Left hindlimb (tissue), 1 donor: ENCODE measurements around the gene NPL.

Experiments
- DNase-seq: peaks from one replicate; pipeline ENCODE4 v3.0.0-alpha.2; 2018

Gene NPL

DNA sequence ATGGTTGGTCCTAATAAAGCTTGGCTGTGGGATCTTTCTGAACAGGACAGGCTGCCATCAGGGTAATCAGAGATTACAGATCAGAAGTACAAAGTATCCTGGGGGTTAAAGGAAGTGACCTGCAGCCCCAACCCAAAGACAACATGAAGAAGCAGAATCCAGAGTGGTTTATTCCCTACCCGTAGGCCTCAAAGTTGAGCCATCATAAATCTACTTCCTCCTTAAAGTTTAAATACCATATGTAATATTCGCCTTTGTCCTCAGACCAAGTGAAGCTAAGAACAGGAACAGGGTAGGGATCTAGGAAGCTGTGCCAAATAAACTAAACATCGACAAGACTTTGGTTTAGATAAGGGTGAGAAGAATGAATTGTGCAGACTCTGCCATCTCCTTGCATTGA is 33.6 kb downstream of the NPL start:
- no peak for DNase-seq

DNA sequence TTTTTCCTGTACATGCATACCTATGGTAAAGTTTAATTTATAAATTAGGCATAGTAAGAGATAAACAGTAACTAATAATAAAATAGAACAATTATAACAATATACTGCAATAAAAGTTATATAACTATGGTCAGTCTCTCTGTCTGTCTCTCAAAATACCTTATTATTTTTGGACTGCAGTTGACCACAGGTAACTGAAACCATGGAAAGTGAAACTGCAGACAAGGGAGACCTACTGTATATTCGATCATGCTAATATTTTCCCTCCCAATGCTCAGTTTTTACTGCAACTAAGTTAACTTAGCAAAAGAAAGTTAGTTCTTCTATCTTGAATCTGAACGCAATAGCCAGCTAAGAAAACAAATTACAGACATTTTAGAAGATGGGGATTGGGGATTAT is 37.3 kb downstream of the NPL start:
- DNase-seq = no peak

DNA sequence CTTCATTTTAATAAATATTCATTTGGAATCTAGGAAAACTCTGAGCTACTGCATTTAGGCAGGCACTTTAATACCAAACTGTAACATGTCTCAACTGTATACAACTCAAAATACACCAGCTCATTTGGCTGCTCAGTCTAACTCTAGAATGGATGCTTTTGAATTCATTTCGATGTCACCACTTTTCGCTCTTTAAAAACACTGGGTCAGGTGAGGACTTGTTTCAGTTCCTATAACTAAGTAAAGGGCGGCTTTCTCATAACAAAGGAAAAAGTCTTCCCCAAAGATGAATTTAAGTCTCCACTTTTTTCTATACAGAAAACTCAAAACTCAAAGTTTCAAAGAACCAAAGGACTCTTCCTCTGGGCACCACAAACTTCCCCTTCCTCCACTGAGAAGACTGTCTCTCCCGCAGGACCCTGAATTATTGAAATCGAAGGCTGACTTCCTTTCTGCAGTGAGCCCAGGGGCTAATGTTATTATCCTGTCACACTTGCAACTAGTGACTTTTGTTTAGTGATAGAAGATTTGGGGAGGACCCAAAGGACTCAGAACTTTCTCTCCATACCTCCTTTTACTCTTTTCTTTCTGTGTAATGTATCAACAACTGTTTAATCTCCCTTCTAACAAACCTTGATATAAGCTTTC is 39.8 kb downstream of the NPL start:
- no peak for DNase-seq

DNA sequence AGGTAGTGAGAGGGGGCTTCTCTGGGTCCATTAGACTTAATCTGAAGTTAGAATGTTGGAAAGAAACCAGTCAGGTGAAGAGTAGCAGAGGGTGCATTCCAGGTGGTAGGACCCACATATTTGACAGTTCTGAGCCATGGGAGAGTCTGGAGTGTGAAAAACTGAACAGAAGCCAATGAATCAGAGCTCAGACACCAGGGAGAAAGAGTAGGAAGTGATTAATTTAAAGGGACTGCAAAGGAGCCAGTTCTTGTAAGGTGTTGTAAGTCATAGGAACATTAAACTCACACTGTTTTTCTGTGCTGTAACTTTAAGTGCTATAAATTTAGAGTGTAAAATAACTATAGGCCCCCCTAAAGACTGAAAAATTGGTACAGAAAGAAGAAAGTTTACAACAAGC is 43.7 kb downstream of the NPL start:
- DNase-seq = no peak

DNA sequence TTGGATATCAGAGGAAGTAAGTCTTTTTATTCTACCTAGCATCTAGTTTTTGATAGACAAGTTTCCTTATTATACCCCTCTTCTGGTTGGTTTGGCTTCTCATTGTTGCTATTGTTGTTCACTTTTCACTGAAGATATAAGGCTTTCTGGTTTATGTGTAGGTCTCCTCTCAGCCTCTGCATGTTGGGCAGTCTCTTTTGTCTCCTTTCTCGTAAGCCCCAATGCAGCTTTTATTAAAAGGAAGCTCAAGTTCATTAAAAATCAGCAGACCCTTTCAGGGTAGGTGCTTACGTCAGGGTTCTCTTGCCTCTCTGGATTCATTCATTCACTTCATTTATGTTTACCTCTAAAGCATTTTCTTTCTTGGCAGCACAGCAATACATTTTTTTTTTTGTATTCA is 44.8 kb downstream of the NPL start:
- DNase-seq = no peak

DNA sequence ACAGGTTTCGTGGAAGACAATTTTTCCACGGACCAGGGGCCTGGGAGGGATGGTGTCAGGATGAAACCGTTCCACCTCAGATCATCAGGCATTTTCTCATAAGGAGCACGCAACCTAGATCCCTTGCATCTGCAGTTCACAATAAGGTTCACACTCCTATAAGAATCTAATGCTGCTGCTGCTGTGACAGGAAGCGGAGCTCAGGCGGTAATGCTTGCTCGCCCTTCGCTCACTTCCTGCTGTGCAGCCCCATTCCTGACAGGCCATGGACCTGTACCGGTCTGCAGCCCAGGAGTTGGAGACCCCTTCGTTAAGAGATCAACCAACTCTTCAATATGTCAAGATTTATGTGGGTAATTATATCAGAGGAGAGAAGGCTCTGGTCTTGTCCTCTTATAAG is 46.2 kb downstream of the NPL start:
- no peak for DNase-seq

DNA sequence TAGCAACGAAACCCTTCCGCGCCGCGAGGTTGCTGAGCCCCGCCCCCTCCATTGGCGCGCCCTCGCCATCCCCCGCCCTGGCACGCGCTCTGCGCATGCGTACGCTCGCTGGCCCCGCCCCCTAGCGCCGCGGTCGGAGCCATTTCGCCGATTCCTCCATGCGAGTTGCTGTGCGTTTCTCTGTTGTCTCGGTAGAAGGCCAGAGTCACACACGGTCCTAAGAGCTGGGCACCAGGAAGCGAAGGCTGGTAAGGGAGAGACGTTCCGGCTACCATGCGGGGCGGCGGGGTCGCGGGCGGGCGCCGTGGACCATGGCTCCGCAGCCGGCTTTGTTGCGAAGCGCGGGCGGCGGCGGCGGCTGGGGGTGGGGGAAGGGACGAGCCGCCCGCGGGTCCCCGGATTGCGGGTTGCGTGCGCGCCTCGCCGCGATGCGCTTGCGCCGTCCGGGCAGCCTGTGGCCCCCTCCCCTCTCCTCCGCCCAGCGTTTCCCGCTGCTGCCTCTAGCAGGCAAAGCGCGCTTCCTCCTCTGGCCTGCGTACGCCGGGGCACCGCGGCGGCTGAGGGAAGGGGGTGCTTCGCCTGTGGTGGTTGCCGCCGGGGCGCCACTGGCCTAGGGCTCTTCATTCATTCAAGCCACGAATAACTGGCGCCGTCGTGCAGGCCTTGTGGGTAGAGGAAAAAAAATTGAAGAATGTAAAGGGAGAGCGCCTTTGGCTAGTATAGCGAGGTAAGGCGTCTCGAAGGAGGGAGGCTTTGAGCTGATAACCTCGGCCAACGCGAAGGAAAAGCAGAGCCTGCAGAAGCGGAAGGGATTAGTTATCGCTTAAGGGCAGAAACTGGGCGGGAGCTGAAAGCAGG is 49.9 kb downstream of the NPL start, which contains the start of gene DHX9:
Gene DHX9, plus strand, starts transcription at position 139 of the 858 bp plus-strand sequence. CDS start 3,220 bp downstream, outside the sequence.
- DNase-seq = peak; percentile 96

DNA sequence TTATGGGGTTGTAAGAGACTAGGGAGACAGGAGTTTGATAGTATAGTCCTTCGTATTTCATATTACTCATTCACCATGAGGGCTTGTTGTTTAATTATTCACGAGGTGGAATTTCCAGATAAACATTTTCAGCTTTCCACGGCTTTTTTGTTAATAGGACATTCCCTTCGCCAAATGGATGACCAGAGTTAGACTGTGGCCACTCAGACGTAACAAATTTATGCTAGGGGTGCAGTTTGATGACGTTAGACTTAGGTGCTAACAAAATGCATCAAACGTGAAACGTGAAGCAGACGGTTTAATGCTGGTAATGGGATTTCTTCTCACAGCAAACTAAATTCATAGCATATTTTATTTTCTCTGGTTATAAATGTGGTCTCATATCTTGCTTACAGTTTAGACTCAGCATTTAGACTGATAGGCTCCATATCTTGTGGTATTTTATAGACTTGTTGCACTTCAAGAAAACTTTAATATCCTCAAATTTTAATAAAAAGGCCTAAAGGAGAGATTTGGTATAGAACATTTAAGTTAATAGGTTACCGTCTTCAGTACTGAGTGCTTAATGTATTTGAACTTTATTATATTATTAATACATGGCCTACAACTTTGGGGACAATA is 51.9 kb downstream of the NPL start:
- no peak for DNase-seq

DNA sequence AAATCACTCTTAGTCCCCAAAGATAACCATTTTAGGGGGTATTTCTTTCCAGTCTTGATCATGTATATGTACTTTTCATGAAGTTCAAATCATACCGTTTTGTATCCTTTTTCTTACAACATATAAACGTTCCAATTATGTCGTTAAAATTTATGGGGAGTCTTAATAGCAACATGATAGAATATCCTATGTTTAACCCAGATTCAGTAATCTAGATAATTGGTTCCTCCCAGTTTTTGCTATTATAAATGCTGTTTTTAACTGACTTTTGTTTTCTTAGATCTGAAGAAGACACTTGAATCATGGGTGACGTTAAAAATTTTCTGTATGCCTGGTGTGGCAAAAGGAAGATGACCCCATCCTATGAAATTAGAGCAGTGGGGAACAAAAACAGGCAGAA is 52.7 kb downstream of the NPL start:
- no peak for DNase-seq

DNA sequence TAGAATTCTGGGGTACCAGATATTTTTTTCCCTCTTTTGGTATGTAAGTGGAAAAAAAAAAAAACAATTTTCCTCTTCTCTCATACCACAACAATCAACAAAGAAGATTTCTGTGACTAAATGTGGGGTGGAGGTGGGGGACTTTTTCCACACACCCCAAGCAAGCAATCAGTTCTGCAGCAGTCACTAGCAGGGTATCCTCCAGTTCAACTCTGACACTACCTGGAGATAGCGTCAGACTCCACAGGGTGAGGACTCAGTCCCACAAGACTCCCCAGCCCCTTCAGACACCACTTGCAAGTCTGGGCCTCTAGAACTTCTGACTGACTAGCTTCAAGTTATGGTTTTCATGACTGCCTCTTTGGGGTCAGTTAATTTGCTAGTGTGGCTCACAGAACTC is 55.8 kb downstream of the NPL start:
- DNase-seq = no peak

DNA sequence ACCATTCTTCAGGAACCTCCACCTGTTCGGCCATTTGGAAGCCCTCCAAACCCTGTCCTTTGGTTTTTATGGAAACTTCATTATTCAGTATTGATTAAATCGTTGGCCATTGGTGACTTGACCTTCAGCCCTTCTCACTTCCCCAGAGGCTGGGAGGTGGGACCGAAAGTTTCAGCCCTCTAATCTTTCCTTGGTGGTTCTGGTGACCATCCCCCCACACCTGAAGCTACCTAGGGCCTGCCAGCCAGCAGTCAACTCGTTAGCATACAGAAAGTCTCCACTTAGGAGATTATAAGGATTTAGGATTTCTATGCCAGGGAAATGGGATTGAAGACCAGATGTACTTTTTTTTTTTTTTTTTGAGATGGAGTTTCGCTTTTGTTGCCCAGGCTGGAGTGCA is 56.3 kb downstream of the NPL start:
- no peak for DNase-seq

DNA sequence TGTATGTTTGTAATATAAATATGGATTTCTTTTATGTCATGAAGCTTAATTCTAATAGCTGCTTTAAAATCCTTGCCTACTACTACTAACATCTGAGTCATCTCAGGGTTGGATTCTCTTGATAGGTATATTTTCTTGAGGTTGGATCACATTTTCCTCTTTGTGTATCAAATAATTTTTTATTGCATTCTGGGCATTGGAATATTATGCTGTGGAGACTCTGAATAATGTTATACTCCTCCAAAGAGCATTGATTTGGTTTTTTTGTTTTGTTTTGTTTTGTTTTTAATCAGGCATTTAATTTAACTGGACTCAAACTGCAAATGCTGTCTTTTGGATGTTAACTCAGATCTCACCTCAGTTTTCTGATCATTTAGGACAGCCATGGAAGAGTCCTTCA is 57.5 kb downstream of the NPL start:
- DNase-seq = no peak

DNA sequence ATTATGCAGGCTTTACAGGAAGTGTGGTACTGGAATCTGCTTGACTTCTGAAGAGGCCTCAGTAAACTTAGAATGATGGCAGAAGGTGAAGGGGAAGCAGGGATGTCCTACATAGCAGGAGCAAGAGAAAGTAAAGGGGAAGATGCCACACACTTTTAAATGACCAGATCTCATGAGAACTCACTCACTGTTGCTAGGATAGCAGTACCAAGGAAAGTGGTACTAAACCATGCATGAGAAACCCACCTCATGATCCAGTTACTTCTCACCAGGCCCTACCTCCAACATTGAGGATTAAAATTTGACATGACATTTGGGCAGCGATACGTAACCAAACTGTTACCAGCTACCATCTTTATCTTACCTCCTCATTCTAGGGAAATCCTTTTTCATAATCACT is 59.2 kb downstream of the NPL start:
- no peak for DNase-seq

DNA sequence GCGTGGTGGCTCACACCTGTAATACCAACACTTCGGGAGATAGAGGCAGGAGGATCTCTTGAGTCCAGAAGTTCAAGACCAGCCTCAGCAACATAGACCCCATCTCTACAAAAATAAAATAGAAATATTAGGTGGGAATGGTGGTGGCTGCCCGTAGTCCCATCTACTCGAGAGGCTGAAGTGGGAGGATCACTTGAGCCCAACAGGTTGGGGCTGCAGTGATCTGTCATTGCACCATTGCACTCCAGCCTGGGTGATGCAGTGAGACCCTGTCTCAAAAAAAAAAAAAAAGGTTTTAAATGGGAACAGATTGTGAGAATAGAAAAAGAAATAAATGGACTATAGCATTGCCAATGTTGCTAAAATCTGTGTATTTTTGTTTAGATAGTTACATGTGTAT is 60.7 kb downstream of the NPL start:
- no peak for DNase-seq

DNA sequence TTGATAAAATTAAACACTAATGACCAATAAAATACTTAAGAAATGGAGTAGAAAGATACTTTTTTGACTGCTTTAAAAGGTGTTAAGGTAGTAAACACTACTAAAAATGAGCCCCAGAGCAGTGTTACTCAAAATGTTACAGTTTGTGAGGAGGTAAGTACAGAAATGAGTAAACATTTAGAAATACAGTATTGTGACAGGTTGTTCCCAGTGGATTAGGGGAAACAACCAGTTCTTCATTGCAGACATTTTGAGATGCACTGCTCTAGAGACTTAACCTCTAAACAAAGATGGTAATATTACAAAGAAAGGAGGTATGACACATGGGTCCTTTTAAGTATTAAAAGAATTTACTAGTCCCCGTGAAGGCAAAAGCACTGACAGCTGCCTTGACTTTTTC is 62.3 kb downstream of the NPL start:
- no peak for DNase-seq

DNA sequence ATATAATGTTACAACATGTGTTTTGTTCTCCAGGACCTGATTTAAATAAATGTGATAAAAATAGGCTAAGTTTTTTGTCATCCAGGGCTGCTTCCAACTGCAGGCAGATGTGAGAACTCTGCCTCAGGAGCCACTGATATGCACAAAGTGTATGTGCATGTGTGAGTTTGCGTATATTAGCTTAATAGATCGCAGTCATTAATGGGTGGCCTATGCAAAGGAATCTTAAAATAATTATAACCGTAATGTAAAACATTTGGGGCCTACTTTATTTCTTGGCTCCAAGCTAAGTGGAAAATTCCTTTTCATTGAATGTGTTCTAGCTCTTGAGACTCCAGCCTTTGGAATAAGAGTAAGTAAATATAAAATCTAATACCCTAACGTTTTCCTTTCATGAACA is 66.3 kb downstream of the NPL start:
- no peak for DNase-seq

DNA sequence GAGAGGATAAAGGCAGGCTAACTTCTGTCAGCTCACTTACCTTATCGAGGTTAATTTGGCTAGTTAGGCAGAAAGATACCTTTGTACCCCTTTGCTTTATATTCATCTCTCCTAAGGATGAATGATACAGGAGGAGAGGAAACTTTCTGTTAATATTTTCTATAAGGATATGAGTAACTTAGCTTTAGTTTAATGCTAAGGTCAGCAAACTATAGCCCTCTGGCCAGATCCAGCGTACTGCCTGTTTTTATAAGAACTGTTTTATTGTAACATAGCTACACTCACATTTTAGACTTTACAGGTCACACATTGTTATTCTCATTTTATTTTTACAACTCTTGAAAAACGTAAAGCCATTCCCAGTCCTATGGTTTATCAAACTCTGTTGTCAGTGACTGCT is 67.6 kb downstream of the NPL start:
- no peak for DNase-seq

DNA sequence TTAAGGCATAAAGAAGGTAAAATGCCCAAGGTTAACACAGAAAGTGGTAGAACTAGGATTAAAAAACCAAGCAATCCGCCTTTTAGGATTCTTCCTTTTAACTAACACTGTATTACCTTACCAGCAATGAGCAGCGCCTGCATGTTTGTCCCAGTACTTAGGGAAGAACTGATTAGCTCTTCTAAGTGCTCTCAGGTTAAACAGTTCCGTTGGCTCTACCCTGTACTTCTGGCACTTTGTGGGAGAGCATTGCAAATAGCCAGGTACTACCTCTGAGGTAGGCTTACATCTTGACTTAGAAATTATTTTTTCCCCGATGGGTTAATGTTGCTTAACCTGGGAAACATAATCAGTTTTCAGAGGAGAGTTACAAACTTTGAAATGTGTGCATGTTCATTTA is 71.1 kb downstream of the NPL start:
- DNase-seq = no peak

DNA sequence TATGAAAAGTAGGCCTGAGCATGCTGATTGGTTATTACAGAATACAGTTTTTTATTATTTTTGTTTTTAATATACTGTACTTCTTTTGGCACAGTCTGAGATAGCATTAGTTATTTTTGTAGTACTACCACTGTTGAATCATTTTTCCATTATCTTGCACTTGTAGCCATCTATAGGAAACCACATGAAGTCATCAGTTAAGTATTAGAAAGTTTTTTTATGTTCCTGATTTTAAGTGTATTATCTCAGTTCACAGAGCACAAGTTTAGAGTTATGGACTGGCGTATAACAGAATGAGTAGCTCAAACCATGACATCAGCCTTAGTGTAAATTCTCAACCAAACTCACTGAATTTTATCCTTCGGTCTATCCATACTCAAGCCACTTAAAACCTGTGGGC is 72.4 kb downstream of the NPL start:
- DNase-seq = no peak

DNA sequence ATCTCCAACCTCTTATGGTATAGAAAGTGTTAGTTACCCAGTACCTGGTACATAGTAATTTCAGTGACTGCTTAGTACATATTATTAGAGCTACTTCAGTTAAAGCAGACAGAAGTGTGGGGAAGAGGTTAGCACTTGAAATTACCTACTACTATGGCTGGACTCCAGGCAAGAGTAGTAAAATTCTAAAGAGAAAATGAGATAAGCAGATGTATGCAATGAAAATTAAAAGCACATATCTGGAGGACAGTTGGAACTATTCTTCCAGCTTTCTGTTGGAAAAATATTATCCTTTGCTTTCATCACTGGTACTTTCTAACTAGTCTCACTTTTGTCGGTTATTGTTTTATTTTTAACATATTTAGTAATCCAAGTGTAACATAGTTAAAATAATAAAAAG is 73.3 kb downstream of the NPL start:
- DNase-seq = no peak

DNA sequence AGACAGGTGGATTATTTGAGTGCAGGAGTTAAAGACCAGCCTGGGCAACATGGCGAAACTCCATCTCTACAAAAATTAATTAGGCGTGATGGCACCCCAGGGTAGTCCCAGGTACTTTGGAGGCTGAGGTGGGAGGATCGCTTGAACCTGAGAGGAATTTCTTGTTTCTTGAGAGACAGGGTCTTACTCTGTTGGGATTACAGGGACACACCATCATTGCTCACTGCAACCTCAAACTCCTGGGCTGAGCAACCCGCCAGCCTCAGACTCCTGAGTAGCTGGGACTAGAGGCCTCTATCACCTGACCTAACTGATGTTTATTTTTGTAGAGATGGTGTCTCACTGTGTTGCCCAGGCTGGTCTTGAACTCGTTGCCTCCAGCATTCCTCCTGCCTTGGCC is 74.4 kb downstream of the NPL start:
- DNase-seq = no peak

DNA sequence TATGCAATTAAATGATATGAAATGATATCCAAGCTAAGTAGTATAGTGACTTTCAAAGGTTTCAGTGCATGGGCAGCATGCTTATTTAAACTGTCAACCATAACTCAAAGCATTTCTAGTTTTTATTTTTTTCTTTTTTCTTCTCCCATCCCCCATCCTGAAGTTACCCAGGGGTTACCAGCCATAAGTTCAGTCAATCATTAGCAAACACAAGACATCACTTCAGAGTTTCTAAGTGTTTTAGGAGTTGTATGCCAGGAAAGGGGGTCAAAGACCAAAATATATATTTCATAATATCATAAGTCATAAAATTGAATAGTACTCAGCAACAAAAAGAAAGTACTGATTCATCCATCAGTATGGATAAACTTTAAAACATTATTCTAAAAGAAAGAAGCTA is 78.3 kb downstream of the NPL start:
- DNase-seq = no peak

DNA sequence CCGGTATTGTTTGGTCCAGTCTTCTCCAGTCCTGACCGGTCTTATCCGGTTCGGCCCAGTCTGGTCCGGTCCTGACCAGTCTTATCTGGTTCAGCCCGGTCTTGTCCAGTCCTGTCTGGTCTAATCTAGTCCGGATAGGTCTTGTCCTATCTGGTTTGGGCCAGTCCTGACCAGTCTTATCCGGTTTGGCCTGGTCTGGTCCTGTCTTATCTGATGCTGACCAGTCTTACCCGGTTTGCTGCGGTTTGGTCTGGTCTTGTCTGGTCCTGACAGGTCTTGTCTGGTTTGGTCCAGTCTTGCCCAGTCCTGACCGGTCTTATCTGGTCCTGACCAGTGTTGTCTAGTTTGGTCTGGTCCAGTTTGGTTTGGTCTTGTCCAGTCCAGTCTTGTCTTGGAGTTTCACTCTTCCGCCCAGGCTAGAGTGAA is 79.7 kb downstream of the NPL start:
- no peak for DNase-seq

DNA sequence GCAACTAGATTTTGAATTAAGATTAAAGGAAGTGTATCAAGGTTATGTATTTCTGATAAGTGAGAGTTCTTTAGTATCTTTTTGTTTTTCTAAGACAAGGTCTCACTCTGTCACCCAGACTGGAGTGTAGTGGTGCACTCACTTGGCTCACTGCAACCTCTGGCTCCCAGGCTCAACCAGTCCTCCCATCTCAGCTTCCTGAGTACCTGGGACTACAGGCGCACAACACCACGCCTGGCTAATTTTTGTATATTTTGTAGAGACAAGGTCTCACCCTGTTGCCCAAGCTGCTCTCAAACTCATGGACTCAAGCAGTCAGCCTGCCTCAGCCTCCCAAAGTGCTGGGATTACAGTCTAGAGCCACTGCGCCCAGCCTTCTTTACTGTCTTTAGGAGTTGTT is 83.3 kb downstream of the NPL start:
- no peak for DNase-seq
